Neural progenitor cell (in vitro differentiated cells): ENCODE measurements around the gene LPP. TPM values are rescaled to one million over a fixed set of nuclear protein-coding genes. Genes with fewer than 3 reads are reported as not detected.
A peak's percentile ranks its signal among the peaks of the same experiment; 100 is the strongest.

Experiments used
- DNase-seq: peaks from one replicate; pipeline ENCODE4 v3.0.0-alpha.2; 2016; ENCODE audit warnings: low spot score
- H2AFZ ChIP-seq: fragments of 200-600 bp; sonication (generic); replicated peaks from 2 replicates; pipeline ENCODE4 v1.6.1; 2016; ENCODE audit warnings: antibody characterized with exemption
- H3F3A ChIP-seq: fragments of 200-600 bp; sonication (generic); 2 replicates; pipeline ENCODE4 v1.6.1; 2016; ENCODE audit warnings: antibody characterized with exemption, low read depth
- H3K27ac ChIP-seq: fragments of 200-600 bp; sonication (generic); 2 replicates; pipeline ENCODE4 v1.5.1; 2016; ENCODE audit warnings: mild to moderate bottlenecking
- H3K27me3 ChIP-seq: fragments of 200-600 bp; sonication (generic); 2 replicates; pipeline ENCODE4 v1.6.1; 2016; ENCODE audit warnings: mild to moderate bottlenecking, moderate library complexity
- H3K36me3 ChIP-seq: fragments of 200-600 bp; sonication (generic); 2 replicates; pipeline ENCODE4 v1.5.1; 2016
- H3K4me1 ChIP-seq: fragments of 200-600 bp; sonication (generic); 2 replicates; pipeline ENCODE4 v1.6.1; 2016; ENCODE audit warnings: mixed run types
- H3K4me2 ChIP-seq: fragments of 200-600 bp; sonication (generic); 2 replicates; pipeline ENCODE4 v1.6.1; 2016
- H3K4me3 ChIP-seq: fragments of 200-600 bp; sonication (generic); 2 replicates; pipeline ENCODE4 v1.5.1; 2016
- H3K79me2 ChIP-seq: fragments of 200-600 bp; sonication (generic); 2 replicates; pipeline ENCODE4 v1.6.1; 2016; ENCODE audit warnings: low read depth
- H3K9ac ChIP-seq: fragments of 200-600 bp; sonication (generic); 2 replicates; pipeline ENCODE4 v1.6.1; 2016
- H3K9me3 ChIP-seq: fragments of 200-600 bp; sonication (generic); 2 replicates; pipeline ENCODE4 v1.5.1; 2016; ENCODE audit warnings: low read depth
- H4K20me1 ChIP-seq: fragments of 200-600 bp; sonication (generic); 2 replicates; pipeline ENCODE4 v1.6.1; 2016; ENCODE audit warnings: low read depth
- H3K27ac Mint-ChIP-seq: 3 replicates; pipeline ENCODE4 v1.8.0; 2021; ENCODE audit warnings: mixed read lengths
- H3K27me3 Mint-ChIP-seq: 2 replicates; pipeline ENCODE4 v1.8.0; 2022; ENCODE audit warnings: low read depth, mild to moderate bottlenecking, inconsistent platforms, moderate library complexity, mixed read lengths; ENCODE audit not compliant: insufficient read depth
- H3K36me3 Mint-ChIP-seq: 3 replicates; pipeline ENCODE4 v1.8.0; 2021; ENCODE audit warnings: mixed read lengths
- H3K4me1 Mint-ChIP-seq: 3 replicates; pipeline ENCODE4 v1.8.0; 2021; ENCODE audit warnings: mixed read lengths
- H3K4me3 Mint-ChIP-seq: 3 replicates; pipeline ENCODE4 v1.8.0; 2021; ENCODE audit warnings: mild to moderate bottlenecking, moderate library complexity, mixed read lengths
- H3K9me3 Mint-ChIP-seq: 3 replicates; pipeline ENCODE4 v1.8.0; 2020; ENCODE audit warnings: mixed read lengths
- CTCF ChIP-seq: fragments of 200-600 bp; sonication (generic); IDR thresholded peaks from 2 replicates; pipeline ENCODE4 v1.5.1; 2017; ENCODE audit warnings: antibody characterized with exemption, mild to moderate bottlenecking
- EZH2 ChIP-seq: fragments of 200-600 bp; sonication (generic); IDR thresholded peaks from 2 replicates; pipeline ENCODE4 v1.6.1; 2017; ENCODE audit warnings: antibody characterized with exemption, mild to moderate bottlenecking, moderate library complexity
- EZH2phosphoT487 ChIP-seq: fragments of 200-600 bp; sonication (generic); IDR thresholded peaks from 2 replicates; pipeline ENCODE4 v1.6.1; 2017; ENCODE audit warnings: antibody characterized with exemption
- total RNA-seq: library from RNA; depleted of rRNA; stranded (reverse); fragments of >200 nt; gene quantifications from 2 replicates; pipeline ENCODE4 v1.2.3, GENCODE V29; 2015; ENCODE audit warnings: low replicate concordance

LPP gene
- total RNA-seq, 1 donor from 2014 or later: 18.9 TPM

- Histone ChIP-seq H3K4me1 (no peaks in the 10 kb centered on the region), H3K4me3 (no peak overlapping the region), H3K9ac (no peak overlapping the region), H3K36me3 (no peaks in the 10 kb centered on the region), H4K20me1 (no peaks in the 10 kb centered on the region), H3K27ac (no peak overlapping the region), H2AFZ (no peak overlapping the region), H3K27me3 (no peaks in the 10 kb centered on the region), H3K9me3 (no peaks in the 10 kb centered on the region), H3F3A (no peaks in the 10 kb centered on the region), H3K79me2 (no peaks in the 10 kb centered on the region), H3K4me2 (no peak overlapping the region)
- Mint-ChIP-seq H3K27me3 (peaks cover 3% of the 10 kb centered on the region), H3K27ac (no peak overlapping the region), H3K9me3 (no peaks in the 10 kb centered on the region), H3K36me3 (no peaks in the 10 kb centered on the region), H3K4me1 (no peaks in the 10 kb centered on the region), H3K4me3 (no peak overlapping the region)
- peak; percentile 77 for DNase-seq
- TF ChIP-seq EZH2phosphoT487 (no peak), CTCF (peak; percentile 77)
Measured at GRCh38 chr3:188749010-188749617, 595.2 kb downstream of the LPP start.

GRCh38 chr3:188749830-188750229, 595.9 kb downstream of the LPP start:
- TF ChIP-seq CTCF: no peak
- no peak for TF ChIP-seq EZH2phosphoT487
- no peak for TF ChIP-seq EZH2
- H3K27ac ChIP-seq: no peak overlapping the region
- H3K9me3 ChIP-seq: no peaks in the 10 kb centered on the region
- H4K20me1 ChIP-seq: no peaks in the 10 kb centered on the region
- no peaks in the 10 kb centered on the region for H3K9me3 Mint-ChIP-seq
- H3K4me3 Mint-ChIP-seq: no peak overlapping the region
- H3K36me3 Mint-ChIP-seq: no peaks in the 10 kb centered on the region
- H3K4me2 ChIP-seq: no peak overlapping the region
- H3K4me3 ChIP-seq: no peak overlapping the region
- H3K27ac Mint-ChIP-seq: no peak overlapping the region
- no peaks in the 10 kb centered on the region for H3F3A ChIP-seq
- no peaks in the 10 kb centered on the region for H3K79me2 ChIP-seq
- no peak overlapping the region for H3K9ac ChIP-seq
- peaks cover 3% of the 10 kb centered on the region for H3K27me3 Mint-ChIP-seq
- H3K4me1 ChIP-seq: no peaks in the 10 kb centered on the region
- H3K36me3 ChIP-seq: no peaks in the 10 kb centered on the region
- no peaks in the 10 kb centered on the region for H3K4me1 Mint-ChIP-seq
- DNase-seq: no peak
- H3K27me3 ChIP-seq: no peaks in the 10 kb centered on the region
- no peak overlapping the region for H2AFZ ChIP-seq

- no peaks in the 10 kb centered on the region for H3K27me3 ChIP-seq
- DNase-seq: no peak
- no peaks in the 10 kb centered on the region for H4K20me1 ChIP-seq
- no peak overlapping the region for H3K9ac ChIP-seq
- H3F3A ChIP-seq: no peaks in the 10 kb centered on the region
- Mint-ChIP-seq H3K27ac (no peak overlapping the region), H3K9me3 (no peaks in the 10 kb centered on the region), H3K27me3 (peaks cover 3% of the 10 kb centered on the region), H3K4me3 (no peak overlapping the region), H3K4me1 (no peaks in the 10 kb centered on the region), H3K36me3 (no peaks in the 10 kb centered on the region)
- no peak overlapping the region for H3K4me3 ChIP-seq
- H3K4me1 ChIP-seq: no peaks in the 10 kb centered on the region
- TF ChIP-seq EZH2phosphoT487 (no peak), EZH2 (no peak), CTCF (no peak)
- H3K79me2 ChIP-seq: no peaks in the 10 kb centered on the region
- no peaks in the 10 kb centered on the region for H3K36me3 ChIP-seq
- H3K4me2 ChIP-seq: no peak overlapping the region
- no peak overlapping the region for H2AFZ ChIP-seq
- H3K9me3 ChIP-seq: no peaks in the 10 kb centered on the region
- H3K27ac ChIP-seq: no peak overlapping the region
Measured at GRCh38 chr3:188750617-188751016, 596.7 kb downstream of the LPP start.
